ENCODE results near the gene F10.
"Not testable (repeated sequence)": the region's sequence is repeated elsewhere in the genome, so short reads cannot be mapped to it uniquely, and the experiment has no call there.

The F10 gene

DNA sequence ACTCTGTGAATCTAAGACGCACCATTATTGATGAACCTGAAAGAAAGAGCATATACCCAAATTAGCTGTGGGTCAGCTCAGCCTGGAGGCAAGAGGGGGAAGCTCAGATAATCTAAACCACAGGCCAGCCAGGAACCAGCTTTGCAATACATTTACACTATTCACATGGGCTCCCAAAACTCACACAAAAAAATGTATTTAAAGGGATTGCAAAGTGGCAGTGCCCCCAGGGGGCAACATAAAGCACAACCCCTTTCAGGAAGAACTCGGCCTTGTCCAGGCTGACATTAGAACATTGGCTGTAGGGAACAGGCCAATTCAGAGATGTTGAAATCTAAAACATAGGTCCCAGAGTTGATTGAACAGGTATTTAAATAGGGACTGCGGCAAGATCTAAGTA lies 32.6 kb downstream of the F10 start:
- DNase-seq = no peak

DNA sequence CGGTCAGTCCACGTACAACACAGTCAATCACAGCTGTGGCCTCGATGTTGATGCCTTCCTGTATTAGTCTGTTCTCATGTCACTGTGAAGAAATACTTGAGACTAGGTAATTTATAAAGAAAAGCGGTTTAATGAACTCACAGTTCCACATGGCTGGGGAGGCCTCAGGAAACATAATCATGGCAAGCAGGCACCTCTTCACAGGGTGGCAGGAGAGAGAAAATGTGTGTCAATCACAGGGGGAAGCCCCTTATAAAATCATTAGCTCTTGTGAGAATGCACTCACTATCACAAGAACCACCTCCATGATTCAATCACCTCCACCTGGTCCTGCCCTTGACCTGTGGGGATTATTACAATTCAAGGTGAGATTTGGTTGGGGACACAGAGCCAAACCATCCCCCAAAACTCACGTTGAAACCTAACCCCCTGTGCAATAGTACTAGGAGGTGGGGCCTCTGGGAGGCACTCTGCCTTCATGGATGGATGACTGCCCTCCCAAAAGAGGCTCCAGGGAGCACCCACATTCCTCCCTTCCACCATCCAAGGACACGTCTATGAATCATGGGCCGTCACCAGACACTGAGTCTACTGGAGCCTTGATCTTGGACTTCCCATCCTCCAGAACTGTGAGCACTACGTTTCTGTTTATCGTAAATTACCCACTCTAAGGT lies 33.5 kb downstream of the F10 start:
- no peak for DNase-seq

- no peak for DNase-seq
Observed at GRCh38 chr13:113157206-113157928, 34.8 kb downstream of the F10 start.

- no peak for DNase-seq
Observed at GRCh38 chr13:113157929-113158747, 35.5 kb downstream of the F10 start, which contains the start of gene PROZ. Gene PROZ (plus strand): TSS chr13:113158648. CDS start chr13:113158661, 13 bp downstream.

DNA sequence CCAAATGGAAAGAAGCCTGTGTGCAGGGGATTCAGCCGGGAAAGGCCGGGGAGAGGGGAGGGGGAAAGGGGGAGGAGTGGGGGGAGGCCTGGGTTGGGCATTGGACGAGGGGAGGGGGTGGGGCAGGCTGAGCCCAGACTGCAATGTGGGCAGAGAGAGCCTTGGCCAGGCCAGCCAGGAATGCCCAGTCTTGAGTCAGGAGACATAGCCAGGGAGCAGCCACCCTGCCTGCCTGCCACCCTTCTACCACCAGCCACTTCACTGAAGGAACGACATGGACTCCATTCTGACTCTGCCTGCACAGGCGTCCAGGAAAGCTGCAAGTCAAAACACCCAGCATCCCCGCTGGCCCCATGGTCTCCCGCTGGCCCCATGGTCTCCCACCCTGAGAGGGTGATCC lies 36.3 kb downstream of the F10 start:
- DNase-seq = no peak

DNA sequence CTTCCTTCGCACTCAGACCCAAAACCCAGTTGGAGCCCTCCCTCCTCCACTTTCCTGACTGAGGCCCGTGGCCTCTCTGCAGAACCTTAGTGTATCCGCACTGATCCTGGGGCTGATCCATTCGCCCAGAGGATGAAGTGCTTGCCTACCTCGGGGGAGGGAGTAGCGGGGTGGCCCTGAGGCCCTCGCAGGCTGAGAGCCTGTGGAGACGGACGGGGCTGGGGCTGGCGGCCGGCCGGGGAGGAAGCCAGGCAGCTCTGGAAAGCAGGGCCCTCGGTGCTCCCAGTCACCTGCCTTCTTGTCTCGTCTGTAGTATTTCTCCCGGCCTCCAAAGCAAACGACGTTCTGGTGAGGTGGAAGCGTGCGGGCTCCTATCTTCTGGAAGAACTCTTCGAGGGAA lies 37.1 kb downstream of the F10 start:
- DNase-seq = no peak

DNA sequence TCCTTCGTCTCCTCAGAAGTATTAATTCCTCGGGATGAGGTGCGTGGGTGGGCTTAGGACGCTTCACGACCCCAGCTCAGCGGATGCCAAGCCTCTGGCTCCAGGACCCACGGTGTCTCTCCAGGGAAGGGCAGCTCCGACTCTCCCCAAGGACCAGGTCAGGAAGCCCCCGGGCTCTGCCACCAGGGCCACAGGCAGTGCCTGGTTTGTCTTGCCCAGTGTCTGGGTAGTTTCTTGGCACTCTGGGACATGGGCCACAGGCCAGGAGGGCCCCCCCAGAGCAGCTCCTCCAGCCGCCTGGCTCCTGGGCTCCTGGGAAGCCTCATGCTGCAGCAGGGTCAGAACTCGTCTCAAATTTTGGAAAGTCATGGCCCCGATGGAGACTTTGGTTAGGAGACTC lies 38.4 kb downstream of the F10 start:
- no peak for DNase-seq

DNA sequence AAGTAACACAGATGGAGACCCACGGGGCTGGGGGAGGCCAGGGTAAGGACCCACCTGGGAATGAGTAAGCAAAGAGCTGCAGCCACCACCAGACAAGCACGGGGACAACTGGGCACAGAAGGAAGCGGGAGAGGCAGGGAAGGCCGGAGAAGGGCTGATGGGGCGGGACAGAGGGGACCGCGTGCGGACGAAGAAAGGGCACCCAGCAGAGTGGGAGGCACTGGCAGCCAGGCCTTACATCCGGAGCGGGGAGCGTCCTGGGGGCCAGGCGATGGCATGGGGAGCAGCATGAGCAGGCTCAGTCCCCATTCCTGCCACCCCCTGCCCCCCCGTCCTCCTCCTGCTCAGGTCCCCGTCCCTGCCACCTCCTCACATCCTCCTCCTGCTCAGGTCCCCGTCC lies 38.8 kb downstream of the F10 start:
- no peak for DNase-seq

DNA sequence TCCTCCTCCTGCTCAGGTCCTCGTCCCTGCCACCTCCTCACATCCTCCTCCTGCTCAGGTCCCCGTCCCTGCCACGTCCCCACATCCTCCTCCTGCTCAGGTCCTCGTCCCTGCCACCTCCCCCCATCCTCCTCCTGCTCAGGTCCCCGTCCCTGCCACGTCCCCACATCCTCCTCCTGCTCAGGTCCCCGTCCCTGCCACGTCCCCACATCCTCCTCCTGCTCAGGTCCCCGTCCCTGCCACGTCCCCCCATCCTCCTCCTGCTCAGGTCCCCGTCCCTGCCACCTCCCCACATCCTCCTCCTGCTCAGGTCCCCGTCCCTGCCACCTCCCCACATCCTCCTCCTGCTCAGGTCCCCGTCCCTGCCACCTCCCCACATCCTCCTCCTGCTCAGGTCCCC lies 39.4 kb downstream of the F10 start:
- not testable (repeated sequence) for DNase-seq

DNA sequence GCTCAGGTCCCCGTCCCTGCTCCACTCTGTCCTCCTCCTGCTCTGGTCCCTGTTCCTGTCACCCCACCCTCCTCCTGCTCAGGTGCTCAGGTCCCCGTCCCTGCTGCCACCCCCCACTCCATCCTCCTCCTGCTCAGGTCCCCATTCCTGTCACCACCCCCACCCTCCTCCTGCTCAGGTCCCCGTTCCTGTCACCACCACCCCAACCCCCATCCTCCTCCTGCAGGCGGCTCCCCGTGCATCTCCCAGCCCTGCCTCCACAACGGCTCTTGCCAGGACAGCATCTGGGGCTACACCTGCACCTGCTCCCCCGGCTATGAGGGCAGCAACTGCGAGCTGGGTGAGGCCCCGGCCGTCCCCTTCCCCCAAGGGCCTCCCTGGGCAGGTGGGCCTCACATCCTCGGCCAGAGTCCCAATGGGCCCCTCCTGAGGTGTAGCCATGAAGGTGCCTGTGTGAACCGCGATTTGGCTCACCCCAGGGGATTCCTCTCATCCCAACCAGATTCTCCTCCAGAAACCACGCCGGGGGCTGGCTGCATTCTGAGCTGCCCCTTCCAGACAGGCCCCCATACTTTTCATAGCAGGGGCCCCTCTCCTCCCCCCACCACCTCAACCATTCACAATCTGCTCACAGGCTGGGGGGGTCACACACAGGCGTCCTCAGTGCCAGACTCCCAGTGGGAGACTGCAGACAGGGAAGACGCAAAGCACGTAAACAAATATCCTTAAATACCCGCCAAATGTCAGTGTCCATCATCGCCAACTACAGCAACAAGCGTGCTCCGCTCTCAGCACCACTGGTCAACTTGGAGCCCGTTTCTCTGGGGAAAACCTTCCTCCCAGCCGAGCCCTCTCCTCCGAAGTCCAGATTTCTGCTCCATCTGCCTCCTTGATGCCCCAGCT lies 40.4 kb downstream of the F10 start:
- no peak for DNase-seq

GRCh38 chr13:113164492-113164891 lies 41.9 kb downstream of the F10 start:
- no peak for DNase-seq

GRCh38 chr13:113166266-113166665 lies 43.7 kb downstream of the F10 start:
- no peak for DNase-seq

- DNase-seq = no peak
Observed at GRCh38 chr13:113166681-113167080, 44.1 kb downstream of the F10 start.

- DNase-seq = no peak
Observed at GRCh38 chr13:113167155-113167554, 44.6 kb downstream of the F10 start.

DNA sequence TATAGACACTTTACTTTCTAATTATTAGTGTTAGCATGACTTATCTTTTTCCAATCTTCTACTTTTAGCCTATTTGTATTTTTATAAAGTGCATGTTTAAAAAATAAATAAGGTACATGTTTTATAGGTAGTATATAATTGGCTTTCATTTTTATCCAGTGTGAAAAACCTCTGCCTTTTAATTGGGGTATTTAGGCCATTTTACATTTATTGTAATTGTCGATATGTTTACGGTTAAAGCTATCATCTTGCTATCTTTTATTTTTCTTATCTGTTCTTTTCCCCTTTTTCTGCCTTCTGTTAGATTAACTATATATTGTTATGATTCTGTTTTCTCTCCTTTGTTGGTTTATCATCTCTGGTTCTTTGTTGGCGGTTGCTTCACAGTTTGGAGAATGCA lies 45.0 kb downstream of the F10 start:
- no peak for DNase-seq

DNA sequence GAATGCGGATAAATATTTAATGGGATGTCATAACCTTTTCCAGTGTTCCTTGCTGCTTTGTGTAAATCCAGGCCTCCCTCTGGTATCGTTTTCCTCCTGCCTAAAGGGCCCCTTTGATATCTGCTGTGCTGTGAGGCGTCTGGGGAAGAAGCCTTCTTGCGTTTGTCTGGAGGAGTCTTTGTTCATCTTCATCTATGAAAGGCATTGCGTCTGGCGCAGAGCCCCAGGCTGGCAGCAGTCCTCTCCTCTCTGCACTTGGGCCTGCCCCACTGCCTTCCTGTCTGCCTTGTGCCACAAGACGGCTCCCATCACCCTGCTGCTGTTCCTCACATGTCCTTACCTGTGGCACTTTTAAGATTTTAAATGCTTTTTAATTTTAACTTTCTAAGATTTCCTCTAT lies 45.6 kb downstream of the F10 start:
- no peak for DNase-seq

- DNase-seq = peak; percentile 72
Observed at GRCh38 chr13:113169277-113170272, 47.0 kb downstream of the F10 start.

- no peak for DNase-seq
Observed at GRCh38 chr13:113170511-113170910, 47.9 kb downstream of the F10 start.

DNA sequence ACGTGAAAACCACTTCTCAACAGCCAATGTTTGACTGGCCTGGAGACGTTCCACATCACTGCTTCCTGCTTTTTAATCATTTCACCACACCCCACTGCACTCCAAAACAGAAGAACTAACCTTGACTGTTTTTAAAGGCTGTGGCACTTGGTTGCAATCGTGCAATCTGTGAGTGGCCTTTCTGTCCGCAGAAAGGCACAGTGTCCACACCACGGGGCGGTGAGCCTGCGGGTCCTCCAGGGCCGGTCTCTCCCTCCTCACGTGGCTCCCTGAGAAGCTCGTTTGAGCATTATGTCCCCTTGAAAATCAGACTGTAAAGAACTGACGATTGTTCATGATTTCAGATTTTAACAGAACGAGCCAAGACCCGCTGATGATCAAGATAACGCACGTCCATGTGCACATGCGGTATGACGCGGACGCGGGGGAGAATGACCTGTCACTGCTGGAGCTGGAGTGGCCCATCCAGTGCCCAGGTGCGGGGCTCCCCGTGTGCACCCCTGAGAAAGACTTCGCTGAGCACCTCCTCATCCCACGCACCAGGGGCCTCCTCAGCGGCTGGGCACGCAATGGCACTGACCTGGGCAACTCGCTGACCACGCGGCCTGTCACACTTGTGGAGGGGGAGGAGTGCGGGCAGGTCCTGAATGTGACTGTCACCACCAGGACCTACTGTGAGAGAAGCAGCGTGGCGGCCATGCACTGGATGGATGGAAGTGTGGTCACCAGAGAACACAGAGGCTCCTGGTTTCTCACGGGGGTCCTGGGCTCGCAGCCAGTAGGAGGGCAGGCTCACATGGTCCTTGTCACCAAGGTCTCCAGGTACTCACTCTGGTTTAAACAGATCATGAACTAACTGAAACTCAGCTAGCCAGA lies 48.9 kb downstream of the F10 start:
- no peak for DNase-seq

DNA sequence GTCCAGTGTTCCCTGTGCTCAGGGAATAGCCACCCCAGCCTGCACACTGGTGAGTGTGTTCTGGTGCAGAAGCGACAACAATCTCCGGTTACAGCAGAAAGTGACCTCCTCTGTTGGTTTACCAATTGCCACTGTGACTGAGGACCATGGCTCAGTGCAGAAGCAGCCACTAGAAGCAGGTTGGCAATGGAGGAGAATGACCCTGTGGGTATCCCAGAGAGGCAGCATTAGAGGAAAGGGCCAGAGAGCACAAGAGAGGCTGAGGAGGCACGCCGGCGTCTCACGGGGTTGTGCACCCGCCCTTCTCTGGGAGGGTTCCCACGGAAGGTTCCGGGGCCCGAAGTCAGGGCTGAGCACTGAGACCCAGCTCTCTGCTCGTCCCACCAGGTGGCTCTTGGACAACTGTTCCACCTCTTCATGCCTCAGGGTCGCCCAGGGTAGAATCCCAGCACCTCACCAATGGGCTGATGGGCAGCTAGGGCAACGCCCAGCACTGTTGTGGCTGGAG lies 49.9 kb downstream of the F10 start:
- DNase-seq = no peak
